Endothelial cell of hepatic sinusoid (primary cell): ENCODE results near the gene PRDM15.

Experiments used
- in situ Hi-C: cut with HindIII; loops from 2 replicates; pipeline ENCODE4 v1.10.0; 2017; ENCODE audit warnings: low sequenced_read_pairs

PRDM15 gene

GRCh38 chr21:41885341-41886024 lies 6.3 kb upstream of the PRDM15 start:
- in situ Hi-C loops: no loop called here

GRCh38 chr21:41884501-41885030 lies 5.4 kb upstream of the PRDM15 start:
- in situ Hi-C loops: no loop called here

- in situ Hi-C loops: no loop called here
Observed at GRCh38 chr21:41883582-41883981, 4.4 kb upstream of the PRDM15 start.

GRCh38 chr21:41881051-41881450 lies 1.9 kb upstream of the PRDM15 start:
- in situ Hi-C loops: no loop called here

- in situ Hi-C loops: no loop called here
Observed at GRCh38 chr21:41880153-41880552, 1.0 kb upstream of the PRDM15 start.

- in situ Hi-C loops: no loop called here
Observed at GRCh38 chr21:41878831-41879189, 334 bp downstream of the PRDM15 start.

GRCh38 chr21:41877901-41878830 lies 978 bp downstream of the PRDM15 start:
- in situ Hi-C loops: no loop called here

- in situ Hi-C loops: no loop called here
Observed at GRCh38 chr21:41876928-41877652, 2.1 kb downstream of the PRDM15 start.

- in situ Hi-C loops: no loop called here
Observed at GRCh38 chr21:41876396-41876795, 2.7 kb downstream of the PRDM15 start.

GRCh38 chr21:41875086-41875485 lies 4.1 kb downstream of the PRDM15 start:
- in situ Hi-C loops: no loop called here

GRCh38 chr21:41874611-41875010 lies 4.5 kb downstream of the PRDM15 start:
- in situ Hi-C loops: no loop called here

GRCh38 chr21:41873426-41873825 lies 5.7 kb downstream of the PRDM15 start:
- in situ Hi-C loops: no loop called here

GRCh38 chr21:41873005-41873404 lies 6.1 kb downstream of the PRDM15 start:
- in situ Hi-C loops: no loop called here

- in situ Hi-C loops: no loop called here
Observed at GRCh38 chr21:41871293-41872030, 7.7 kb downstream of the PRDM15 start.

GRCh38 chr21:41869771-41870170 lies 9.4 kb downstream of the PRDM15 start:
- in situ Hi-C loops: no loop called here

GRCh38 chr21:41868062-41868710 lies 11.0 kb downstream of the PRDM15 start:
- in situ Hi-C loops: no loop called here

- in situ Hi-C loops: no loop called here
Observed at GRCh38 chr21:41867313-41867712, 11.8 kb downstream of the PRDM15 start.

GRCh38 chr21:41866274-41866809 lies 12.8 kb downstream of the PRDM15 start:
- in situ Hi-C loops: no loop called here

GRCh38 chr21:41865002-41865777 lies 14.0 kb downstream of the PRDM15 start:
- in situ Hi-C loops: no loop called here
